Cardiac muscle cell (in vitro differentiated cells and primary cell): ENCODE data around the gene PLXND1. TPM values are rescaled to one million over a fixed set of nuclear protein-coding genes. Genes with fewer than 3 reads are reported as not detected.
"Not testable (repeated sequence)": the region's sequence is repeated elsewhere in the genome, so short reads cannot be mapped to it uniquely, and the experiment has no call there.

ENCODE experiments used
- DNase-seq, 2 donors: peaks; one replicate each; pipeline versions ENCODE4 v3.0.0 to v3.0.0-alpha.2; 2010 to 2017; ENCODE audit warnings: low read depth in 1 of 2, low spot score in 1 of 2
- H3K27ac ChIP-seq: fragments of 200-600 bp; sonication (generic); 2 replicates; pipeline ENCODE4 v1.5.1; 2016
- H3K27me3 ChIP-seq: fragments of 200-600 bp; sonication (generic); 2 replicates; pipeline ENCODE4 v1.6.0; 2016; ENCODE audit warnings: control low read depth
- H3K36me3 ChIP-seq: fragments of 200-600 bp; sonication (generic); 2 replicates; pipeline ENCODE4 v1.5.1; 2016; ENCODE audit warnings: control low read depth
- H3K4me1 ChIP-seq: fragments of 200-600 bp; sonication (generic); 2 replicates; pipeline ENCODE4 v1.8.1; 2017; ENCODE audit warnings: low read depth, mild to moderate bottlenecking, mixed run types
- H3K4me3 ChIP-seq: fragments of 200-600 bp; sonication (generic); 2 replicates; pipeline ENCODE4 v1.5.1; 2016; ENCODE audit warnings: mild to moderate bottlenecking
- H3K9me3 ChIP-seq: fragments of 200-600 bp; sonication (generic); 2 replicates; pipeline ENCODE4 v1.5.1; 2017; ENCODE audit warnings: low read depth, mild to moderate bottlenecking, control low read depth
- CTCF ChIP-seq: IDR thresholded peaks from 2 replicates; pipeline ENCODE4 v1.5.1; 2012; ENCODE audit warnings: low read depth, mild to moderate bottlenecking, low read length
- polyA plus RNA-seq: library from polyadenylated mRNA; unstranded; fragments of >200 nt; fragmentation: Nextera tagmentation; extraction: Ambion mirVana; gene quantifications from 2 replicates; pipeline ENCODE4 v1.2.1, GENCODE V29; 2016
- total RNA-seq: library from RNA; depleted of rRNA; stranded (reverse); fragments of >200 nt; gene quantifications from 2 replicates; pipeline ENCODE4 v1.2.3, GENCODE V29; 2016

Gene PLXND1
- total and polyA plus RNA-seq, 2 experiments from 2014 or later, result 15.0 to 56.5 TPM

DNA sequence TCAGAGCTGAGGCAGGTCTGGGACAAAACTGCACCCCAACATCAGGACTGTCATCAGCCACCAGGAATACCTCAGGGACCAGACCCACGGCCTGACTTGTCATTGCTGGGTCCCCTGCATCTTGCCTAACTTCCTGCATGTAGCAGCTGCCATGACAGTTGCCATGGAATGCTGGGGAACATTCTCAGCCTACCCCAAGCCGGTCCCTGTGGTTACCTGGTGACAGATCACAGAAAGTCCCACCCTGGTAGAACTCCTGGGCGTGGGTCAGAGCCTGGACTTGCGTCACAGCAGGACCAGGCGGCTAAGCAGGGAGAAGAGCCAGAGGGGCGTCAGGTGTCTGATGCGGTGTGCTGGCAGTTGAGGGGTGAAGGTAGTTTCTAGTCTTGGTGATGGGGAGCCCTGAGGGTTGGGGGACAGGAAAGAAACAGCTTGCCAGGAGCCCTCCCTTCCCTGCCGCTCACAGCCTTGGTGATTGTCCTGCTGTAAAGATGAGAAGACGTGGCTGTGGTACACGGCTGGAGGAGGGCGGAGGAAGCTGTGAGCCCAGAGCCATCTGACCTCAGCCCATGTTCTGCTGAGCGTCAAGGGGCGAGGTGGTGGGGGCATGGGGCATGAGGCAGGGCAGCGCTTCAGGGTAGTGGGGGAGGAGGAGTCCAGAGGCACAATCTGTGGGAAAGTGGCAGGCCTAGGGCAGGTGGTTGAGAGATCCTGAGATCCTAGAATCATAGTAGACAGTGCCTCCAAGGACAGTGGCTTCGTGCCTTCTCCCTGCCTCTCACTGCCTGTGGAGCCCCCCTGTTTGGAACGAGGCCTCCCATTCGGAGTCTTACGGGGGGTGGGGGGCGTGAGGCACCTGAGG is 58.1 kb downstream of the PLXND1 start:
- H3K36me3 ChIP-seq, result no peaks in the 10 kb centered on the region
- no peak overlapping the region for H3K4me3 ChIP-seq
- H3K4me1 ChIP-seq, result peaks cover 10% of the 10 kb centered on the region
- no peak for TF ChIP-seq CTCF
- no peak overlapping the region for H3K27ac ChIP-seq
- no peaks in the 10 kb centered on the region for H3K27me3 ChIP-seq
- H3K9me3 ChIP-seq, result no peaks in the 10 kb centered on the region
- DNase-seq, result no peak

DNA sequence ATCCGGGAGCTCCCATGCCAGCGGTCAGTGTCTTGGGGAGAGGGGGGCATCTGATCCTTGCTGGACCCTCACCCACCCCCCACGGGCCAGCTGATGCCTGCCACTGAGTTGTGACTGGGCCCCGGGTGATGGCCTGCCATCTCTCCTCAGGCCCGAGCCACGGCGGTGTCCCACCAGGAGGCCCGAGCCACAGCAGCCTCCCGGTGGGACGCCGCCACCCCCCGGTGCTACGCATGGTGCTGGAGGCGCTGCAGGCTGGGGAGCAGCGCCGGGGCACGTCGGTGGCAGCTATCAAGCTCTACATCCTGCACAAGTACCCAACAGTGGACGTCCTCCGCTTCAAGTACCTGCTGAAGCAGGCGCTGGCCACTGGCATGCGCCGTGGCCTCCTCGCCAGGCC is 59.2 kb downstream of the PLXND1 start:
- DNase-seq, result no peak
- no peak for TF ChIP-seq CTCF
- Histone ChIP-seq H3K4me3 (no peak overlapping the region), H3K4me1 (peaks cover 6% of the 10 kb centered on the region), H3K27me3 (no peaks in the 10 kb centered on the region), H3K9me3 (no peaks in the 10 kb centered on the region), H3K36me3 (no peaks in the 10 kb centered on the region), H3K27ac (no peak overlapping the region)

GRCh38 chr3:129545951-129546350 is 60.5 kb downstream of the PLXND1 start:
- H3K27ac ChIP-seq, H3K4me1 ChIP-seq: not testable (repeated sequence)

DNA sequence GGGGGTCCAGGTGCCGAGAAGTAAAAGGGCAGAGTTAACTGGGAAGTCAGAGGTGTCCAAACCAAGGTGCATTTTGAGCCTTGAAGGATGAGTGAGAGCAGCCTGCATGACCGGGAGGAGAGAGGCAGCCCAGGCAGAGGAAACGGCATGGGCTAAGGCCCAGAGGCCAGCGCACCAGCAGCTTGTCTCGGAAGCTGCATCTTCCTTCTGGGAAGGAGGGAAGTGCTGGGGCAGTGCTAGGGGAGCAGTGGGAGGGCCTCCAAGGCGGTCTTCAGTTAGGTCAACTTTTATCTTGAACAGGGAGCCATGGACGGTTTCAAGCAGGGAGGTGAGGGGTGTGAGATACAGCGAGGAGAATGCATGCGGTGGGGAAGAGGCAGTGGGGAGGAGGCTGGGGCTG is 62.5 kb downstream of the PLXND1 start:
- no peak for TF ChIP-seq CTCF
- Histone ChIP-seq H3K4me1 (no peaks in the 10 kb centered on the region), H3K4me3 (no peak overlapping the region), H3K9me3 (no peaks in the 10 kb centered on the region), H3K27ac (no peak overlapping the region), H3K36me3 (no peaks in the 10 kb centered on the region), H3K27me3 (no peaks in the 10 kb centered on the region)
- no peak for DNase-seq

More at GRCh38 chr3:129545951-129546350, 60.5 kb downstream of the PLXND1 start:
- H3K27me3 ChIP-seq, H3K9me3 ChIP-seq, H3K4me3 ChIP-seq, H3K36me3 ChIP-seq, DNase-seq: not testable (repeated sequence)

- no peak for DNase-seq
- no peak within 1 kb of the TSS for H3K27ac ChIP-seq
- H3K9me3 ChIP-seq, result no peaks in the 10 kb centered on the region
- H3K36me3 ChIP-seq, result no peaks in the 10 kb centered on the region
- no peaks in the 10 kb centered on the region for H3K27me3 ChIP-seq
- no peaks in the 10 kb centered on the region for H3K4me1 ChIP-seq
- H3K4me3 ChIP-seq, result no peak within 1 kb of the TSS
- TF ChIP-seq CTCF, result no peak
Observed at GRCh38 chr3:129543156-129543790, 63.2 kb downstream of the PLXND1 start, which contains the start of gene H1-8. Gene H1-8 (plus strand): TSS chr3:129543175. CDS start chr3:129543219, 44 bp downstream.

GRCh38 chr3:129542747-129543146 is 63.7 kb downstream of the PLXND1 start:
- Histone ChIP-seq H3K4me1 (no peaks in the 10 kb centered on the region), H3K4me3 (no peak overlapping the region), H3K9me3 (no peaks in the 10 kb centered on the region), H3K27ac (no peak overlapping the region), H3K27me3 (no peaks in the 10 kb centered on the region), H3K36me3 (no peaks in the 10 kb centered on the region)
- DNase-seq, result no peak
- TF ChIP-seq CTCF, result no peak
